Measurements from ENCODE around the gene LPIN1.
A peak's percentile ranks its signal among the peaks of the same experiment; 100 is the strongest.
"Not testable (repeated sequence)": the region's sequence is repeated elsewhere in the genome, so short reads cannot be mapped to it uniquely, and the experiment has no call there.

Gene LPIN1

GRCh38 chr2:11717623-11718022 lies 28.8 kb upstream of the LPIN1 start:
- DNase-seq = no peak

- DNase-seq = no peak
These were observed 27.8 kb upstream of the LPIN1 start for GRCh38 chr2:11718606-11719005.

DNA sequence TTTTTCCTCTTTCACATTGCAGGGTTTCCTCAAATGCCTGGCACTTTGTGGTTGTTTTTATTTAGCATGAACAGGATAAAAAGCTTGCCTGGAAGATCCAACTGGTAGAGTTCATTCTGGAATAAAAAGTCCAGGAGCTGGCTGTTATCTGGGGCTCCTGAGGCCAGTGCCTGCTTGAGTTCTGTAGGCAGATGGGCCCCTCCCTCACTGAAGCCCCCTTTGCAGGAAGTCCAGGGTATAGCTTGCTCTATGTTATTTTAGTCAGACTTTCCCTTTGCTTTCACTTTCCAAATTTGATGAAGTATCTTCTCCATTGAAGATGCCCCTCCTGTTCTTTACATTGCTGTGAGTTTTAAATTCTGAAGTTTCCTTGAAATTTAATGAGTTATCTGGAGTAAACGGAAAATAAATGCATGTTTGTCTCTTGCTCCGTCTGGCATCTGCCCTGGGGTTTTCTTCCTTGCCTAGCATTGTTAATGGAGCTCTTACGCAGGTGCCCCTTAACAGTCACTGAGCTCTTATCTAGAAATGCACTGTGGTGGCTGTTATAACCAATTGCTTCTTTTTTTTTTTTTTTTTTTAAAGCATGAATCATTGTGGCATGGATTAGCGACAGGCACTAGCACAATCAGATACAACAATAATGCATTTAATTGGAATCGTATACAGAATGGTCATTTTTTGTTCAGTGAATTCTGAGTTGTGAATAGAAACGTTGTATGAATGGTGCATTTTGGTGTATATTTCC lies 27.0 kb upstream of the LPIN1 start:
- DNase-seq = no peak

DNA sequence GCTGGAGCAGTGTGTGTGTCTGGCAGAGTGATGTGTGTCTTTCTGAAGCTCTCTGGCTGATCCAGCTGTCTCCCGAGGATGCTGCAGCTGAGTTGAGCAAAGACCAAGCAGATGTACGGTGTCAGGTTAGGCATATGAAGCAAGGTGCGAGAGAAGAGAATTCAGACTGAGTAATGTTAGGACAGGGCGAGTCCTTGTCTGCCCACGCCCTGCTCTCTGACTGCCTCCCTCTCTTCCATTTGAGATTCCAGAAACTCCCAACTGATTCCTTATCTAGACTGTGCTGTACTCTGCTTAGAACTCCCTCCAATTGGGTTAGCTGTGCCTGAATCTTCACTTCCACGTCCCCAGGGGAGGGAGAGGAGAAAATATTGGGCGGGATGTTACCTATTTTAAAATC lies 25.7 kb upstream of the LPIN1 start:
- DNase-seq = no peak

DNA sequence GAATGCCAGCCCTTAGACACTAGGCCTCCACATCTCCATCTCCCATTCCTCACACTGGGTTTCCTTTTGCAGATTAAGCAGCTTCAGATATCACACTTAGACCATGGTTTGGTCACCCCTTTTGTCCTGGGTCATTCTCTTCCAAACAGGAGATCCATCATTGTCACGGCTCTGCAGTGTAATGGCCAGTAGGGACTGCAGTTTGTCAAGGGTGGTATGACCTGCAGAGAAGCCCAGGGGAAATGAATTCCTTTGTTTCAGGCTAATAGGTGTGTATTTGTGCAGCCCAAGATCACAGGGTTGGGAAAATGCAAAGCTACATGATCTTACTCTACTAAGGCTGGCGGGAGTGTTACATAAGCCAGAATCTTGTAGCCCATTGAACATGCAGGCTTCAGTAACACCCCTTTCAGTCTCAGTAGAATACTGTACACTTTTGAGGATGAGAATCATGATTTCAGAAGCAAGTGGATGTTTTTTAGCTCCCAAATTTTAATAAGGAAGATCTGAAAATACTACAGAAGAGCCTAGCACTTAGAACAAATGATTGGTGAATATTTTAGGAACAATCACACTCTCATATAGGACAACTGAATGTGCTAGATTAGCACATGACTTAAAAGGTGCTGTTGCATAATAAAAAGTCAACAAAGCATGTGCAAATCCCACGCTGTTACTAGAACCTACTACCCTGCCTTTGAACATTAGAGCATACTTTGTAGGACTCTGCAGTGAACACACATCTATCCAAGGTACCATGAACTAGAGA lies 24.0 kb upstream of the LPIN1 start:
- no peak for DNase-seq

DNA sequence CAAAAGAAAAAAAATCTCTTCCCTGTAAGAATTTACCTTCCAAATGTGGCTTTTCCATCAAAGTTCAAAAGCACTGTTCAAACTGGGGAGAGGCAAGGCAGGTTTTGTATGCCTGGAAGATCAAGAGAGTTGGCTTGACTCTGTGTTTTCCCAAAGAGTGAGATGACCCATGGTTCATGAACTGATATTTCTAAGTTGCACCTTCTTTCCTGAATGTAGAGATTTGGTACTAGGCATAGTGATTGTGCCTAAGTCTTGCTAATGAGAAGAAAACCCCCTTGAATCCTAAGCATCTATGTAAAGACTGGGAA lies 23.4 kb upstream of the LPIN1 start:
- no peak for DNase-seq

DNA sequence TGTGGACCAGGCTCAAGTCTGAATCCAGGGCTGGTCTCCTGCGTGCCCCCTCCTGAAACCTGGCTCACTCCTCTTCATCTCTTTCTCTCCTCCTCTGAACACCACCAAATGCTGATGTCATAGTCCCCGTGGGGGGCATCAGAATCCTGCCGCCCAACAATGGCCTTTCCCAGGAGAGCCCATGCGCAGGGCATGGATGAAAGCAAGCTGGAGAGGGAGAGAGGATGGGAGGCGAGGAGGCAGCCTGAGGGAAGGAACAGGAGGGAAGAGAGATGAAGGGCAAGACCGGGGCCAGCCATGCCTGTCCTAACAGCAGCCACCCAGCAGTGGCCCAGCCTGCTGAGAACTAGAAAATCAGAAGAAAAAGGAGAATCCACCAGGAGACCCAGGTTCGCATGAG lies 22.3 kb upstream of the LPIN1 start:
- no peak for DNase-seq

DNA sequence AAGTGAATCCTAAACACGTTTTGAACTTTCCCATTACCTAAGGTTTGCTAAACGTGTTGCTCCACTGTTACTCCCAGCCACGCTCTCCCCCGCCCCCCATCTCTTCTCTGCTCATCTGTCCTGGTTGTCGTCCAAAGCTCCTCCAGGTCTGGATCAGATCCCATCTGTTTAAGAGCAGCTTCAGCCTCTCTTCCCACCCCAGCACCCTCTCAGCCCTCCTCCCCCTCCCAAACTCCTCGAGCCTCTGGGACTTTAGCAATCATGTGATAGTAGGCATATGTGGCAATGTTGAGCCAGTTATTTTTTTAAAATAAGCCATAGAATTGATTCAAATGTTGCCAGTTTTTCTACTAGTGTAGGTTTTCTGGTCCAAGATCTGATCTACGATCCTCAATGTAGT lies 20.0 kb upstream of the LPIN1 start:
- no peak for DNase-seq

DNA sequence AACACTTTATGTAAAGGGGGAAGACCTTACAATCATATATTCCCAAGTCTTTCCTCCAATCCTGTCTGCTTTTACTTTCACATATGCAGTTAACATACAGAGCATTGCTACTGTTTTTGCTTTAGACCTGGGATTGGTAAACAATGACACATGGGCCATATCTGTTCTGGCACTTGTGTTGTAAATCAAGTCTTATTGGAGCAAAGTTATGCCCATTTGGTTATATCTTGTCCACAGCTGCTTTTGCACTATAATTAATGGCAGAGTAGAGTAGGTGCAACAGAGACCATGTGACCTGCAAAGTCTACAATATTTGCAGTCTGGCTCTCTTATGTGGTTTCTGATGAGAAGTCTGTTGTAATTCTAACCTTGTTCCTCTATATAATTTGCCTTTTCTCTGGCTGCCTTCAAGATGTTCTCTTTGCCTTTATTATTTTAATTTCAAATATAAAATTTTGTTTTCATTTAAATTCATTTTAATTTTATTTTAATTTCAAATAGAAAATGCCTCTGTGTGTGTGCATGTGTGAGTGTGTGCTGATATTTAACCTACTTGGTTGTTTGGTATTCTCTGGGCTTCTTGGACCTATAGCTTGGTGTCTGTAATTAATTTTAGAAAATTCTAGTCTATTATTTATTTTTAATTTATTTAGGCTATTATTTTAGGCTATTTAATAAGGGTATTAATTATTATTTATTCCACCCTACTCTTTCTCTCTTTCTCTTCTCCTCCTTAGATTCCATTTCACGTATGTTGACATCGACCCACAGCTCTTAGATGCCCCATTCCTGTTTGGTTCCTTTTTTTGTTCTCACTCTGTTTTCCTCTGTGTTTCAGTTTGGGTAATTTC lies 16.8 kb upstream of the LPIN1 start:
- no peak for DNase-seq

GRCh38 chr2:11731214-11731984 lies 15.0 kb upstream of the LPIN1 start:
- not testable (repeated sequence) for DNase-seq

DNA sequence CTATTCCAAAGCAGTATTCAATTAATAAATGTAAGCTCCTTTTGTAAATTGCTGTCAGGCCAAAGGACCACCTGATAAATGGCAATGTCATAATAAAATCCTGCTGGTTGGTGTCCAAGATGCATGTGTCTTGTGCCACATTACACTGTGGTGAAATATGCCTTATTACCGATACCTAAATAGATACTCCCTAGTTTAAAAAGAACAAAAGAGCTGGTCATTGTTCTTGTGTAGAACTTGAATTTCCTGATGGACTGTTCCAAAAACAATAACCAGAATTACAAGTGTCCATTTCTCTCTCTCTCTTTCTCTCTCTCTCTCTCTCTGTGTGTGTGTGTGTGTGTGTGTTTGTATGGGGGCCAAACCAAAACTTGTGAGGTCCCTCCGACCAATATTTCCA lies 13.8 kb upstream of the LPIN1 start:
- DNase-seq = no peak

DNA sequence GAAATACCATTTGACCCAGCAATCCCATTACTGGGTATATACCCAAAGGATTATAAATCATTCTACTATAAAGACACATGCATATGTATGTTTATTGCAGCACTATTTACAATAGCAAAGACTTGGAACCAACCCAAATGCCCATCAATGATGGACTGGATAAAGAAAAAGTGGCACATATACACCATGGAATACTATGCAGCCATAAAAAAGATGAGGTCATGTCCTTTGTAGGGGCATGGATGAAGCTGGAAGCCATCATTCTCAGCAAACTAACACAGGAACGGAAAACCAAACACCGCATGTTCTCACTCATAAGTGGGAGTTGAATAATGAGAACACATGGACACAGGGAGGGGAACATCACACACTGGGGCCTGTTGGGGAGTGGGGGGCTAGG lies 8.6 kb upstream of the LPIN1 start:
- not testable (repeated sequence) for DNase-seq

DNA sequence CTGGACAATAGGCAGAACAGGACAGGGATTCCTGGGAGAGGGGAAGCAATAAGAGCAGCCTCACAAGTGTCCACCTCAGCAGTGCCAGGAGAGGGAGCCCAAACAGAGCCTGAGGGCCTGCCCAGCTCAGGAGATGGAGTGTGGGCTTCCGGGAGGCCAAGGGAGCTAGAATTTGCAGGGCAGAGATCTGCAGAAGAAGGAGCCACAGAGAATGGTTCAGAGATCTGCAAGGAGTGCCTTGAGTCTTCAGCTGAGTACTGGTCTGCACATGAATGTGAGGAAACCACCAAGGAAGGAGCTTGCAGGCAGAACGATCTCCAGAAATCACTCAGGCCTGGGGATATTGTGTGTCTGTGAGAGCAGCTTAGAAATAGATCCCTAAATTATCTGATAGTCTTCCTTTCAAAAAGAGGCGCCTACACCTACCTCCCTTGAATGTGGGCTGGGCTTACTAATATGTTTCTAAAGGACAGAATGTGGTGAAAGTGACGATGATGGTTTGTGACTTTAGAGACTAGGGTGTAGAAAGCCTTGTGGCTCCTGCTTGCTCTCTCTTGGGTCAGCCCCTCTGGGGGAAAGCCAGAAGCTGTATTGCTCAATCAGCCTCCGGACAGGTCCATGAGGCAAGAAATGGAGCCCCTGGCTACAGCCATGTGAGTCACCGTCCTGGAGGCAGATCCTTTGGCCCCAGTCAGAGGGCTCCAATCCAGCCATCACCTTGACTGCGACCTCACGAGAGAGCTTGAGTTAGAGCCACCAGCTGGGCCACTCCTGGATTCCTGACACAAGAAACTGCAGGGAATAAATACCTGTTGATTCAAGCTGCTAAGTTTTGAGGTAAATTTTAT lies 7.6 kb upstream of the LPIN1 start:
- peak; percentile 47 for DNase-seq

GRCh38 chr2:11740723-11741122 lies 5.7 kb upstream of the LPIN1 start:
- no peak for DNase-seq

- DNase-seq = no peak
These were observed 4.1 kb upstream of the LPIN1 start for GRCh38 chr2:11742317-11742701.

DNA sequence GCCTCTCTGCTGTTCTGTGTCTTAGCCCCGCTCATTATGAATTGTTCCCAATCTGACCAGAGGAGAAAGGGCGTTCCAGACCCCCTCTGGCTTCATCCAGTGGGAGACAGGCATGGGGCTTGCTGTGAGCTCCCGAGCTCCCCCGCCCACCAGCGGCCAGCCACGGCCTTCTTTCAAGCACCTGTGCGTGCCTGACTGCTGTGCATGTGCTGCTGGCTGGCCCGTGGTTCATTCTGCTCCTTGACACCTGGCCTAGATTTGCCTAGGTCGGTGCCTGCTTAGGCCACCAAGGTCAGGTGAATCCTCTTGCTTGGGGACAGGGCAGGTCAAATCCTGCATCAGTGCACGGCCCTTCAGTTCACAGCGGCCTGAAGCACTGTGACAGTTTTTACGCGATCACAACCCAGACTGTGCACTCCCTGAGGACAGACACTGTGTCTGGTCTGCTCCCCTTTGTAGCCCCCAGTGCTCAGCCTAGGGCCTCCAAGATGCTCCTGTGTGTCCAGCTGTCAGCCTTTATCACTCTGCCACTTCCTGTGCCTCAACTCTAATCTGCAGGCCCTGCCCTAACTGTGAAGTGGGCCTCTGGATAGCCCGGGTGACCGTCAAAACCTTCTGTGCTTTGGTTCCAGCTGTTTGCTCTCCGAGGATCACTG lies 3.6 kb upstream of the LPIN1 start:
- DNase-seq = no peak

DNA sequence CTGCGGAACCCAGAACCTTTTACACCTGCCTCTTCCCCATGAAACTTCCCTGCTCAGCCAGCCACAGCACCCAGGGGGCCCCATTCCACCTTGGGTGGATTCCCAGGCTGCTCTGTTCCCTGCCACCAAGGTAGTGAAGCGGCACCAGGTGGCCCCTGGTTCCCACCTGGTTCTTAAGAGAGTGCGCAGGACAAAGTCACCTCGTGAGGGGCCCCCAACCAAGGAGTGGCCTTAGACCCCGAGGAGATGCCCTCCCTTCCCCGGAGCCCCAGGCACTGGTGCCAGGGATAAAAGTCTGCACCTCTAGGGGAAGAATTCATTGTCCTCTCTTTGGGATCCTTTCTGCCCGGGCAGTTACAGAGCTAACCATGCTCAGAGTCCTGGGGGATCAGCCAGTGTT lies 3.1 kb upstream of the LPIN1 start:
- DNase-seq = no peak

DNA sequence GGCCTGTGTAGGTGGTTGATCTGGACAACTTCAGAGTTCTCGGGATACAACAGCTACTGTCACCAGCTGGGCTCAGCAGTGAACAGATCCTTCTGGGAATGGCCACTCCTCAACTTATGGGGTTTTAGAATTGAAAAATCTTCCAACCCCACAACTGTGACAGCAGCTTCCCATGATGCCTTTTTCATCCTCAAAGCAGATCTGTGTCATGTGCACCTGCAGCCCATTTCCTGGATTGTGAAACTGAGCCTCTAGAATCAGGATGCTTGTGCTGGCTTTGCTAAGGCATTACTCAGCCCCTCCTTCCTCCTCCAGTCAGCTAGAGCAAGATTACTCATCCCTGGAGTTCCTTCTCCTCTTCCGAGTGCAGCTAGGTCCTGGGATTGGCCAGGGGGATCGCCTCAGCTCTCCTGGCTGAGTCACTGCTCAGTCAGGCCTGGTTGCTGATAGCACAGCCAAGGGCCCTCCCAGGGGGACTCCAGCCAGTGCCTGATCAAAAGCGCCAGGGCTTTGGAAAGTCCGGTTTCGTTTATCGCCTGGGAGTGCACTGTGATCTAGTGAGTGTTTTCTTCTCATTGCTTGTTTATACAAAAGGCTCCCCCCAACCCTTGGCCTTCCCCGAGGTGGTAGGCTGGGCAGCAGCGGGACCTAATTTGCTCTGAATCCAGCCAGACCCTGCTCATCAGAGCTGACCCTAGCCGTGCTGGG lies 2.4 kb upstream of the LPIN1 start:
- peak; percentile 74 for DNase-seq

DNA sequence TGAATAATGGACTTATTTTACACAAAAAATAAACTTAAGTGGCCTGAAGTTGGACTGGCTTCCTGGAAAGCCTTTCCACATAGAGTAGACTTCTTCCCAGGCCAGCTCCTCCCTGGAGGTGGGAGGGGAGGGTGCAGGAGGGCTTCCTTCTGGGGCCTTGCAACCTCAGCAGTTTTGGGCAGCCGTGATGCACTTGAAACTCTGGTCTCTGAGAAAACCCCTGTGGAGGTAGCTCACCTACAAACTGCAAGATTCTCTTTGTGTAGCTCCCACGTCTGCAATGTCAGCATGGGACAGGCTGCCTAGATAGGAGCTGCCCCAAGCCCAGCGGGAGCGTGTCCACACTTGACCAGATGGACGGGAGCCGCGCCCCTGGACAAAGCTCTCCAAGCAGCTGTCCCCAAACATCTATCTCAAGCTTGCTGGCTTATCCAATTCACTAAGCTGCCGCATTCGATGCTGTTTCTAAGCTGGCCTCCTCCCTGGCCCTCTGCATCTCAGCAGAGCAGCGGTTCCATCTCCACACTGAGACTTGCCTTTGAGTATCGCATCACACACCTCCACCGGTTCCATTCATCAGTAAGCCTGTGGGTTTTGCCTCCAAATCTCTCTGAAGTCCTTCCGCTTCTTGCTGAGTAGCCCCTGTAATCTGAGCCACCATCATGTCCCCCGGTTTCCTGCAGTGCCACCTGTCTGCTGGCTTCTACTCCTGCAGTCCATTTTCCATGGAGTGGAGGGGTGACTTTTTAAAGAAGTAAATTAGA lies 1.6 kb upstream of the LPIN1 start:
- no peak for DNase-seq

All from CD4-positive, alpha-beta T cell treated with Interleukin-12 subunit alpha and Interleukin-12 subunit beta, for 1 hour (primary cell).